IMR-90 (cell line): ENCODE data around the gene OR8B2. TPM values are rescaled to one million over a fixed set of nuclear protein-coding genes. Genes with fewer than 3 reads are reported as not detected.

Source experiments
- ATAC-seq: fragments of 200-7000 bp; cut with Tn5 transposase; 2 replicates; pipeline ENCODE4 v1.9.1; 2020; ENCODE audit warnings: low read depth, mild to moderate bottlenecking, moderate library complexity
- BruUV-seq: library from RNA; stranded (reverse); fragments of 400-500 nt; replicated peaks from 2 replicates; lab custom pipeline; 2021; lab: Mats Ljungman, UMichigan
- CTCF ChIA-PET: fragments of 300-600 bp; formaldehyde crosslinking; extraction: SDS; loops from one replicate; lab custom pipeline; 2021; ENCODE audit warnings: antibody characterized with exemption; lab: Yijun Ruan, JAX
- POLR2A ChIA-PET: fragments of 300-600 bp; sonication (Branson Sonifier 250); formaldehyde crosslinking; loops from one replicate; lab custom pipeline; 2022; ENCODE audit warnings: antibody characterized with exemption; ENCODE audit not compliant: unreplicated experiment; lab: Charles Lee
- DNase-seq: peaks from one replicate; pipeline ENCODE4 v3.0.0; 2013
- H2AFZ ChIP-seq: replicated peaks from 2 replicates; pipeline ENCODE3; 2013; ENCODE audit warnings: low read length, mild to moderate bottlenecking; ENCODE audit not compliant: poor library complexity
- H2AK5ac ChIP-seq: 2 replicates; pipeline ENCODE4 v1.6.1; 2013; ENCODE audit warnings: low read depth, low read length, inconsistent platforms
- H2AK9ac ChIP-seq: replicated peaks from 2 replicates; pipeline ENCODE3; 2013; ENCODE audit warnings: mild to moderate bottlenecking, low read depth, low read length, moderate library complexity; ENCODE audit not compliant: poor library complexity
- H2BK120ac ChIP-seq: 2 replicates; pipeline ENCODE4 v1.6.1; 2013; ENCODE audit warnings: low read depth, low read length, inconsistent platforms
- H2BK15ac ChIP-seq: 3 replicates; pipeline ENCODE4 v1.6.1; 2013; ENCODE audit warnings: low read depth, low read length, inconsistent platforms
- H2BK20ac ChIP-seq: 2 replicates; pipeline ENCODE4 v1.6.1; 2013; ENCODE audit warnings: low read depth, mild to moderate bottlenecking, inconsistent platforms, low read length, moderate library complexity
- H2BK5ac ChIP-seq: 2 replicates; pipeline ENCODE4 v1.6.1; 2013; ENCODE audit warnings: mild to moderate bottlenecking, low read depth, low read length, inconsistent platforms; ENCODE audit not compliant: poor library complexity, severe bottlenecking
- H3K14ac ChIP-seq: replicated peaks from 2 replicates; pipeline ENCODE4 v1.6.1; 2013; ENCODE audit warnings: low read depth, low read length, inconsistent platforms
- H3K18ac ChIP-seq: 2 replicates; pipeline ENCODE4 v1.6.1; 2013; ENCODE audit warnings: low read depth, low read length, control low read depth
- H3K23ac ChIP-seq: 2 replicates; pipeline ENCODE4 v1.6.1; 2013; ENCODE audit warnings: low read depth, low read length, inconsistent platforms
- H3K27ac ChIP-seq: 2 replicates; pipeline ENCODE4 v1.5.1; 2013; ENCODE audit warnings: mild to moderate bottlenecking, control low read depth, low read length; ENCODE audit not compliant: insufficient read depth
- H3K27me3 ChIP-seq: 2 replicates; pipeline ENCODE4 v1.6.1; 2013; ENCODE audit warnings: low read length; ENCODE audit not compliant: control insufficient read depth, insufficient read depth
- H3K36me3 ChIP-seq: 2 replicates; pipeline ENCODE4 v1.6.1; 2013; ENCODE audit warnings: low read length, mixed read lengths; ENCODE audit not compliant: control insufficient read depth, insufficient read depth
- H3K4ac ChIP-seq: 2 replicates; pipeline ENCODE4 v1.6.1; 2013; ENCODE audit warnings: low read depth, low read length, inconsistent platforms
- H3K4me1 ChIP-seq: 2 replicates; pipeline ENCODE4 v1.6.1; 2013; ENCODE audit warnings: low read length, mixed read lengths; ENCODE audit not compliant: control insufficient read depth, insufficient read depth
- H3K4me2 ChIP-seq: 2 replicates; pipeline ENCODE4 v1.6.1; 2013; ENCODE audit warnings: low read depth, mild to moderate bottlenecking, control low read depth, low read length, moderate library complexity
- H3K4me3 ChIP-seq: 2 replicates; pipeline ENCODE4 v1.5.1; 2013; ENCODE audit warnings: low read depth, mild to moderate bottlenecking, control low read depth, low read length, moderate library complexity; ENCODE audit not compliant: insufficient read depth
- H3K56ac ChIP-seq: 2 replicates; pipeline ENCODE4 v1.6.1; 2013; ENCODE audit warnings: low read length, inconsistent platforms; ENCODE audit not compliant: insufficient read depth; ENCODE audit errors: extremely low read depth
- H3K79me1 ChIP-seq, 2 experiments: 2 replicates each; pipeline ENCODE4 v1.6.1; 2013; ENCODE audit warnings: low read length in 2 of 2, inconsistent platforms in 1 of 2, low read depth in 1 of 2
- H3K9ac ChIP-seq: 2 replicates; pipeline ENCODE4 v1.6.1; 2013; ENCODE audit warnings: low read depth, low read length, control low read depth
- H3K9me1 ChIP-seq: 2 replicates; pipeline ENCODE4 v1.6.1; 2013; ENCODE audit warnings: low read length, inconsistent platforms; ENCODE audit not compliant: insufficient read depth
- H3K9me3 ChIP-seq: 2 replicates; pipeline ENCODE4 v1.6.1; 2013; ENCODE audit warnings: low read length; ENCODE audit not compliant: control insufficient read depth, insufficient read depth
- H4K20me1 ChIP-seq: 2 replicates; pipeline ENCODE4 v1.6.1; 2013; ENCODE audit warnings: low read length, inconsistent platforms; ENCODE audit not compliant: insufficient read depth
- H4K5ac ChIP-seq: 2 replicates; pipeline ENCODE4 v1.6.1; 2013; ENCODE audit warnings: mild to moderate bottlenecking, low read depth, low read length, control low read depth
- H4K8ac ChIP-seq, 2 experiments: 2 replicates each; pipeline ENCODE4 v1.6.1; 2013; ENCODE audit warnings: low read depth in 2 of 2, low read length in 2 of 2, control low read depth in 1 of 2, inconsistent platforms in 1 of 2
- H4K91ac ChIP-seq: 2 replicates; pipeline ENCODE4 v1.6.1; 2013; ENCODE audit warnings: low read depth, low read length, inconsistent platforms; ENCODE audit not compliant: insufficient read depth
- BHLHE40 ChIP-seq: fragments of 150-350 bp; IDR thresholded peaks from 2 replicates; pipeline ENCODE4 v1.6.1; 2016; ENCODE audit warnings: mild to moderate bottlenecking, low read depth, low read length
- CEBPB ChIP-seq: IDR thresholded peaks from 2 replicates; pipeline ENCODE4 v1.6.1; 2012; ENCODE audit warnings: low read depth, low read length, improper control_type of control experiment
- CHD1 ChIP-seq: IDR thresholded peaks from 2 replicates; pipeline ENCODE4 v1.6.1; 2012; ENCODE audit warnings: low read depth, low read length, improper control_type of control experiment
- FOS ChIP-seq: fragments of 150-350 bp; IDR thresholded peaks from 2 replicates; pipeline ENCODE4 v1.6.1; 2016; ENCODE audit warnings: low read depth, low read length
- MAFK ChIP-seq: IDR thresholded peaks from 2 replicates; pipeline ENCODE4 v1.6.1; 2012; ENCODE audit warnings: low read depth, low read length, improper control_type of control experiment
- MXI1 ChIP-seq: IDR thresholded peaks from 2 replicates; pipeline ENCODE4 v1.6.1; 2012; ENCODE audit warnings: low read depth, mild to moderate bottlenecking, low read length, moderate library complexity, borderline replicate concordance
- NFE2L2 ChIP-seq: fragments of 150-350 bp; IDR thresholded peaks from 2 replicates; pipeline ENCODE4 v1.6.1; 2016; ENCODE audit warnings: low read depth, mild to moderate bottlenecking, low read length
- POLR2A ChIP-seq: IDR thresholded peaks from 2 replicates; pipeline ENCODE4 v1.6.1; 2012; ENCODE audit warnings: mild to moderate bottlenecking, low read depth, low read length
- RAD21 ChIP-seq: IDR thresholded peaks from 2 replicates; pipeline ENCODE4 v1.6.1; 2012; ENCODE audit warnings: low read length, improper control_type of control experiment
- RCOR1 ChIP-seq: IDR thresholded peaks from 2 replicates; pipeline ENCODE4 v1.6.1; 2012; ENCODE audit warnings: mild to moderate bottlenecking, low read length, improper control_type of control experiment; ENCODE audit not compliant: insufficient replicate concordance
- RFX5 ChIP-seq: IDR thresholded peaks from 2 replicates; pipeline ENCODE4 v1.8.0; 2012; ENCODE audit warnings: low read depth, mild to moderate bottlenecking, low read length, moderate library complexity
- SMC3 ChIP-seq: fragments of 150-350 bp; IDR thresholded peaks from 2 replicates; pipeline ENCODE4 v1.6.1; 2016; ENCODE audit warnings: low read depth, mild to moderate bottlenecking, antibody characterized with exemption, low read length, moderate library complexity
- WGBS, 2 experiments: methylation state at CpG; one replicate each; pipeline versions ENCODE4 v1.1.5 to v1.1.7; 2013; ENCODE audit warnings: missing lambda C conversion rate in 2 of 2; ENCODE audit not compliant: insufficient read length in 1 of 2; ENCODE audit errors: extremely low coverage in 2 of 2; 5-methylcytosine and 5-hydroxymethylcytosine counted together
- dilution Hi-C: fragments of 300-500 bp; cut with HindIII; formaldehyde crosslinking; loops from one replicate; pipeline ENCODE4 v1.14.3; 2018; ENCODE audit warnings: low sequenced_read_pairs; ENCODE audit not compliant: unreplicated experiment
- in situ Hi-C: fragments of 300-500 bp; cut with MboI; formaldehyde crosslinking; loops from 3 replicates; pipeline ENCODE4 v1.14.3; 2019; ENCODE audit warnings: low sequenced_read_pairs, inconsistent platforms, mixed read lengths
- intact Hi-C: fragments of 100-400 bp; cut with micrococcal nuclease; formaldehyde crosslinking; loops from 2 replicates; pipeline ENCODE4 v1.10.0; 2022
- polyA plus RNA-seq, 3 experiments: library from polyadenylated mRNA; depleted of rRNA; stranded (reverse); fragments of >200 nt; gene quantifications; 2 replicates each; pipeline ENCODE4 v1.2.3, GENCODE V29; 2012; ENCODE audit warnings: low replicate concordance in 1 of 3
- total RNA-seq: library from RNA; depleted of rRNA; stranded (reverse); fragments of >200 nt; gene quantifications from 2 replicates; pipeline ENCODE4 v1.2.3, GENCODE V29; 2012
- TF ChIP-seq, protein P1 (sequence below): conservative IDR thresholded peaks from 2 replicates; pipeline ENCODE4 v1.5.1; 2012; ENCODE audit warnings: mild to moderate bottlenecking, low read depth, low read length, improper control_type of control experiment
- TF ChIP-seq, protein P2 (sequence below): fragments of 150-350 bp; IDR thresholded peaks from 2 replicates; pipeline ENCODE4 v1.6.1; 2017; ENCODE audit warnings: mild to moderate bottlenecking, antibody characterized with exemption, low read length, low read depth
- TF ChIP-seq, protein P3 (sequence below): fragments of 150-350 bp; IDR thresholded peaks from 2 replicates; pipeline ENCODE4 v1.6.1; 2016; ENCODE audit warnings: low read depth, mild to moderate bottlenecking, low read length, moderate library complexity, borderline replicate concordance

The OR8B2 gene
- total and polyA plus RNA-seq, 2 of the 4 experiments (the other 2 are of a cell fraction), result not detected

DNA sequence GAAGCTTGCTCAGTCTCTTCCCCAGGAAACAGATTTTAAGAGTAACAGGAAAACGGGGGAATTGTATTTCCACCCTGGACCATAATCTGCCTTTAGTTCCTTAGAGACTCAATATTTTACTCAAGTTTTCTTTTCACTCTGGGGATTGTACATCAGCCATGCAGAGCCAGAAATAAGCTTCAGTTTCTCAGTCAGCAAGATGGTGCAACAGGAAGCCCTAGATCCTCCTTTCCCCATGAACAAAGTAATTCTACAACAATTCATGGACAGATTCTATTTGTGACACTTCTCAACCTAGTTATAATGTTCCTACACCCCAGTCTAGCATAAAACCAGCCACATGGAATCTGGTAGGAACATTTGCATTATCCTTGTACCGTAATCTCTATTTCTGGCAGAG is 24.7 kb downstream of the OR8B2 start:
- POLR2A ChIA-PET, result no interaction called here
- Histone ChIP-seq H3K79me1 (no peaks in the 10 kb centered on the region), H2AK9ac (no peak overlapping the region), H4K5ac (no peak overlapping the region), H3K56ac (no peak overlapping the region), H3K9me3 (no peaks in the 10 kb centered on the region), H3K27me3 (no peaks in the 10 kb centered on the region), H2AK5ac (no peak overlapping the region), H3K4me2 (no peak overlapping the region), H3K4me3 (no peak overlapping the region), H3K23ac (no peak overlapping the region), H4K20me1 (no peaks in the 10 kb centered on the region), H3K4ac (no peak overlapping the region), H2BK20ac (no peak overlapping the region), H3K14ac (no peak overlapping the region), H4K91ac (no peak overlapping the region), H3K36me3 (no peaks in the 10 kb centered on the region), H3K9ac (no peak overlapping the region), H3K4me1 (no peaks in the 10 kb centered on the region), H3K18ac (no peak overlapping the region), H4K8ac (no peak overlapping the region), H2BK120ac (no peak overlapping the region), H2BK5ac (no peak overlapping the region), H2BK15ac (no peak overlapping the region), H3K9me1 (no peaks in the 10 kb centered on the region), H3K27ac (no peak overlapping the region), H2AFZ (no peak overlapping the region)
- TF ChIP-seq MAFK, result no peak
- TF ChIP-seq NFE2L2, result no peak
- no peak for TF ChIP-seq POLR2A
- TF ChIP-seq, protein P1, sequence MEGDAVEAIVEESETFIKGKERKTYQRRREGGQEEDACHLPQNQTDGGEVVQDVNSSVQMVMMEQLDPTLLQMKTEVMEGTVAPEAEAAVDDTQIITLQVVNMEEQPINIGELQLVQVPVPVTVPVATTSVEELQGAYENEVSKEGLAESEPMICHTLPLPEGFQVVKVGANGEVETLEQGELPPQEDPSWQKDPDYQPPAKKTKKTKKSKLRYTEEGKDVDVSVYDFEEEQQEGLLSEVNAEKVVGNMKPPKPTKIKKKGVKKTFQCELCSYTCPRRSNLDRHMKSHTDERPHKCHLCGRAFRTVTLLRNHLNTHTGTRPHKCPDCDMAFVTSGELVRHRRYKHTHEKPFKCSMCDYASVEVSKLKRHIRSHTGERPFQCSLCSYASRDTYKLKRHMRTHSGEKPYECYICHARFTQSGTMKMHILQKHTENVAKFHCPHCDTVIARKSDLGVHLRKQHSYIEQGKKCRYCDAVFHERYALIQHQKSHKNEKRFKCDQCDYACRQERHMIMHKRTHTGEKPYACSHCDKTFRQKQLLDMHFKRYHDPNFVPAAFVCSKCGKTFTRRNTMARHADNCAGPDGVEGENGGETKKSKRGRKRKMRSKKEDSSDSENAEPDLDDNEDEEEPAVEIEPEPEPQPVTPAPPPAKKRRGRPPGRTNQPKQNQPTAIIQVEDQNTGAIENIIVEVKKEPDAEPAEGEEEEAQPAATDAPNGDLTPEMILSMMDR, result no peak
- TF ChIP-seq, protein P2, sequence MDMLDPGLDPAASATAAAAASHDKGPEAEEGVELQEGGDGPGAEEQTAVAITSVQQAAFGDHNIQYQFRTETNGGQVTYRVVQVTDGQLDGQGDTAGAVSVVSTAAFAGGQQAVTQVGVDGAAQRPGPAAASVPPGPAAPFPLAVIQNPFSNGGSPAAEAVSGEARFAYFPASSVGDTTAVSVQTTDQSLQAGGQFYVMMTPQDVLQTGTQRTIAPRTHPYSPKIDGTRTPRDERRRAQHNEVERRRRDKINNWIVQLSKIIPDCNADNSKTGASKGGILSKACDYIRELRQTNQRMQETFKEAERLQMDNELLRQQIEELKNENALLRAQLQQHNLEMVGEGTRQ, result no peak
- no peak for TF ChIP-seq CEBPB
- TF ChIP-seq RCOR1, result no peak
- TF ChIP-seq MXI1, result no peak
- TF ChIP-seq FOS, result no peak
- TF ChIP-seq BHLHE40, result no peak
- TF ChIP-seq, protein P3, sequence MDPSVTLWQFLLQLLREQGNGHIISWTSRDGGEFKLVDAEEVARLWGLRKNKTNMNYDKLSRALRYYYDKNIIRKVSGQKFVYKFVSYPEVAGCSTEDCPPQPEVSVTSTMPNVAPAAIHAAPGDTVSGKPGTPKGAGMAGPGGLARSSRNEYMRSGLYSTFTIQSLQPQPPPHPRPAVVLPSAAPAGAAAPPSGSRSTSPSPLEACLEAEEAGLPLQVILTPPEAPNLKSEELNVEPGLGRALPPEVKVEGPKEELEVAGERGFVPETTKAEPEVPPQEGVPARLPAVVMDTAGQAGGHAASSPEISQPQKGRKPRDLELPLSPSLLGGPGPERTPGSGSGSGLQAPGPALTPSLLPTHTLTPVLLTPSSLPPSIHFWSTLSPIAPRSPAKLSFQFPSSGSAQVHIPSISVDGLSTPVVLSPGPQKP, result no peak
- TF ChIP-seq RFX5, result no peak
- no peak for TF ChIP-seq RAD21
- TF ChIP-seq CHD1, result no peak
- TF ChIP-seq SMC3, result no peak
- in situ Hi-C loops (no loop called here), intact Hi-C loops (no loop called here), dilution Hi-C loops (no loop called here)
- no CpG with 5 or more reads among the region's 2 CpGs for WGBS, 2 experiments
- no TSS peak for BruUV-seq
- CTCF ChIA-PET, result interaction anchor here (0.7 kb wide), 1 partner anchor 300 kb away, joined by 6 read pairs; no protein-coding TSS in a partner anchor
- DNase-seq (no peak), ATAC-seq (no peak)
